GM12878 (cell line): Measurements from ENCODE around the gene CMTM3.

Experiments used
- ATF3 ChIP-seq: IDR thresholded peaks from 2 replicates; pipeline ENCODE4 v1.6.1; 2011; ENCODE audit warnings: low read depth, mild to moderate bottlenecking, low read length, moderate library complexity, borderline replicate concordance; ENCODE audit errors: extremely low read depth
- BRCA1 ChIP-seq: IDR thresholded peaks from 2 replicates; pipeline ENCODE4 v1.6.1; 2011; ENCODE audit warnings: low read depth, low read length, improper control_type of control experiment
- CBFB ChIP-seq: IDR thresholded peaks from 2 replicates; pipeline ENCODE4 v1.6.1; 2016; ENCODE audit warnings: antibody characterized with exemption, low read depth
- CEBPB ChIP-seq, 2 experiments: fragments of 150-350 bp in 1 of 2; IDR thresholded peaks; 2 replicates each; pipeline ENCODE4 v1.6.1; 2012 to 2014; ENCODE audit warnings: low read depth in 2 of 2, low read length in 2 of 2, borderline replicate concordance in 1 of 2, inconsistent platforms in 1 of 2
- CTCF ChIP-seq, 3 experiments: IDR thresholded peaks in 2 of 3; conservative IDR thresholded peaks in 1 of 3; 2 replicates each; pipeline ENCODE4 v1.5.1; 2011; ENCODE audit warnings: low read depth in 3 of 3, low read length in 3 of 3, mild to moderate bottlenecking in 3 of 3, control low read depth in 2 of 3, moderate library complexity in 2 of 3, inconsistent platforms in 1 of 3, mixed read lengths in 1 of 3; ENCODE audit not compliant: control insufficient read depth in 2 of 3, insufficient read depth in 1 of 3; ENCODE audit errors: extremely low read depth in 1 of 3
- DPF2 ChIP-seq: fragments of 450-650 bp; IDR thresholded peaks from 2 replicates; pipeline ENCODE4 v1.6.1; 2017; ENCODE audit warnings: mild to moderate bottlenecking
- E4F1 ChIP-seq: fragments of 450-650 bp; IDR thresholded peaks from 2 replicates; pipeline ENCODE4 v1.6.1; 2018; ENCODE audit warnings: borderline replicate concordance, mild to moderate bottlenecking; ENCODE audit not compliant: partially characterized antibody
- FOS ChIP-seq: IDR thresholded peaks from 3 replicates; pipeline ENCODE4 v1.6.1; 2011; ENCODE audit warnings: borderline replicate concordance; ENCODE audit not compliant: insufficient read length; ENCODE audit errors: extremely low read depth
- SREBF1 ChIP-seq: IDR thresholded peaks from 2 replicates; pipeline ENCODE4 v1.6.1; 2012; ENCODE audit warnings: mild to moderate bottlenecking, low read length
- TCF12 ChIP-seq: IDR thresholded peaks from 2 replicates; pipeline ENCODE4 v1.6.1; 2011; ENCODE audit warnings: low read depth, mild to moderate bottlenecking, low read length

- TF ChIP-seq CTCF (IDR thresholded peaks at IDR 0.05 in 2 of 3, conservative IDR thresholded peaks at IDR 0.05 in 1 of 3; ENCODE audit: control insufficient read depth in 2 of 3, extremely low read depth in 1 of 3, insufficient read depth in 1 of 3, low read depth in 3 of 3, low read length in 3 of 3) (no peak), FOS (no peak), ATF3 (no peak), BRCA1 (no peak), E4F1 (no peak), CEBPB (IDR thresholded peaks at IDR 0.05; ENCODE audit: borderline replicate concordance in 1 of 2, low read depth in 2 of 2, low read length in 2 of 2) (no peak), DPF2 (no peak), CBFB (no peak), SREBF1 (no peak), TCF12 (no peak)
These were observed 34.8 kb downstream of the CMTM3 start for GRCh38 chr16:66639091-66639885.
